Left lung (tissue), 10 donors: ENCODE data around the gene OVAAL. TPM values are rescaled to one million over a fixed set of nuclear protein-coding genes. Genes with fewer than 3 reads are reported as not detected.
A peak's percentile ranks its signal among the peaks of the same experiment; 100 is the strongest.

Experiments
- ATAC-seq: fragments of 200-7000 bp; cut with Tn5 transposase; one replicate; pipeline ENCODE4 v1.9.1; 2020; ENCODE audit warnings: moderate library complexity
- DNase-seq, 4 donors: peaks; one replicate each; pipeline ENCODE4 v3.0.0-alpha.2; 2013 to 2020
- H3K27ac ChIP-seq, 2 donors: fragments of 200-600 bp; sonication (generic) in 1 of 2; one replicate each; pipeline versions ENCODE4 v1.5.0 to v1.8.0; 2020 to 2021
- H3K27me3 ChIP-seq, 2 donors: fragments of 200-600 bp; sonication (generic) in 1 of 2; one replicate each; pipeline versions ENCODE4 v1.5.0 to v1.8.0; 2020 to 2021
- H3K36me3 ChIP-seq, 2 donors: fragments of 200-600 bp; sonication (generic) in 1 of 2; one replicate each; pipeline versions ENCODE4 v1.5.0 to v1.8.0; 2020 to 2021
- H3K4me1 ChIP-seq, 2 donors: fragments of 200-600 bp; one replicate each; pipeline ENCODE4 v1.8.0; 2021
- H3K4me3 ChIP-seq, 2 donors: fragments of 200-600 bp; sonication (generic) in 1 of 2; one replicate each; pipeline versions ENCODE4 v1.5.0 to v1.8.0; 2020 to 2021; ENCODE audit warnings: mild to moderate bottlenecking in 1 of 2
- H3K9me3 ChIP-seq, 2 donors: fragments of 200-600 bp; sonication (generic) in 1 of 2; one replicate each; pipeline versions ENCODE4 v1.5.0 to v1.8.0; 2020 to 2021
- CTCF ChIP-seq, 2 donors: fragments of 200-600 bp; sonication (generic) in 1 of 2; IDR thresholded peaks; one replicate each; pipeline versions ENCODE4 v1.5.0 to v1.8.0; 2021; ENCODE audit warnings: antibody characterized with exemption in 2 of 2
- intact Hi-C, 2 donors: fragments of 100-400 bp; cut with DNase I; formaldehyde crosslinking; loops; one replicate each; pipeline versions ENCODE4 v1.11.2 to v1.14.2; 2022
- polyA plus RNA-seq, 6 donors: library from polyadenylated mRNA; unstranded; fragments of 120-200 nt; gene quantifications; one replicate each; pipeline ENCODE4 v1.2.1, GENCODE V29; 2013; ENCODE audit not compliant: insufficient read length in 6 of 6
- total RNA-seq, 2 donors: library from RNA; stranded (reverse); fragmentation: NEBNext Ultra II Directional; extraction: Animal tissue kit (Norgen Biotek cat#: 25700); gene quantifications; one replicate each; pipeline ENCODE4 v1.2.1, GENCODE V29; 2021
- donor health status: DM: no; HTN: yes; CAD: no.
- donor health status: DM: no; HTN: no; CAD: no.

OVAAL gene
- total and polyA plus RNA-seq, 8 donors = not detected

- intact Hi-C loops = no loop called here
Observed at GRCh38 chr1:180532854-180533253, 25.9 kb upstream of the OVAAL start.

GRCh38 chr1:180533266-180533987, 25.3 kb upstream of the OVAAL start:
- peak; percentile 70 to 82 for TF ChIP-seq CTCF (IDR thresholded peaks at IDR 0.05)
- Histone ChIP-seq H3K4me1 (peaks cover 4 to 28% of the 10 kb centered on the region in 2 donors), H3K27me3 (no peaks in the 10 kb centered on the region), H3K36me3 (no peaks in the 10 kb centered on the region), H3K9me3 (no peaks in the 10 kb centered on the region), H3K4me3 (no peak overlapping the region), H3K27ac (no peak overlapping the region)
- ATAC-seq = peak; percentile 72
- peak; percentile 46 to 78 (median 62) for DNase-seq
- intact Hi-C loops = no loop called here

More at GRCh38 chr1:180532854-180533253, 25.9 kb upstream of the OVAAL start:
- Histone ChIP-seq H3K36me3 (no peaks in the 10 kb centered on the region), H3K4me3 (no peak overlapping the region), H3K27ac (no peak overlapping the region), H3K9me3 (no peaks in the 10 kb centered on the region), H3K4me1 (peaks cover 4 to 28% of the 10 kb centered on the region in 2 donors), H3K27me3 (no peaks in the 10 kb centered on the region)
- ATAC-seq = no peak
- no peak for TF ChIP-seq CTCF (IDR thresholded peaks at IDR 0.05)
- DNase-seq = no peak

GRCh38 chr1:180534214-180534613, 24.6 kb upstream of the OVAAL start:
- H3K4me3 ChIP-seq = no peak overlapping the region
- intact Hi-C loops = no loop called here
- no peaks in the 10 kb centered on the region for H3K27me3 ChIP-seq
- DNase-seq (no peak), ATAC-seq (no peak)
- H3K36me3 ChIP-seq = no peaks in the 10 kb centered on the region
- H3K27ac ChIP-seq = no peak overlapping the region
- no peak for TF ChIP-seq CTCF (IDR thresholded peaks at IDR 0.05)
- H3K9me3 ChIP-seq = no peaks in the 10 kb centered on the region
- peaks cover 4 to 25% of the 10 kb centered on the region in 2 donors for H3K4me1 ChIP-seq

- Histone ChIP-seq H3K27ac (no peak overlapping the region), H3K4me1 (peaks cover 0 to 14% of the 10 kb centered on the region in 2 donors), H3K36me3 (no peaks in the 10 kb centered on the region), H3K4me3 (no peak overlapping the region), H3K9me3 (no peaks in the 10 kb centered on the region), H3K27me3 (no peaks in the 10 kb centered on the region)
- TF ChIP-seq CTCF (IDR thresholded peaks at IDR 0.05) = no peak
- intact Hi-C loops = no loop called here
- ATAC-seq = no peak
- no peak for DNase-seq
Observed at GRCh38 chr1:180535418-180535999, 23.3 kb upstream of the OVAAL start.

GRCh38 chr1:180536821-180537372, 21.9 kb upstream of the OVAAL start:
- Histone ChIP-seq H3K27ac (no peak overlapping the region), H3K4me3 (no peak overlapping the region), H3K36me3 (no peaks in the 10 kb centered on the region), H3K9me3 (no peaks in the 10 kb centered on the region), H3K27me3 (no peaks in the 10 kb centered on the region), H3K4me1 (peaks cover 0 to 7% of the 10 kb centered on the region in 2 donors)
- TF ChIP-seq CTCF (IDR thresholded peaks at IDR 0.05) = no peak
- no peak for DNase-seq
- ATAC-seq = no peak
- intact Hi-C loops = no loop called here
